Activated T-cell treated with anti-CD3 and anti-CD28 coated beads, Interleukin-2, amount 50 U/mL, for 4 hours (primary cell): Measurements from ENCODE around the gene OR14K1. TPM values are rescaled to one million over a fixed set of nuclear protein-coding genes. Genes with fewer than 3 reads are reported as not detected.

Experiments used
- ATAC-seq, 2 donors: fragments of 200-7000 bp; cut with Tn5 transposase; one replicate each; pipeline ENCODE4 v1.10.0; 2021
- DNase-seq: peaks from one replicate; pipeline ENCODE4 v3.0.0-alpha.2; 2020
- H3K27me3 Mint-ChIP-seq: one replicate; pipeline ENCODE4 v1.8.0; 2021; ENCODE audit warnings: low read depth, mixed read lengths
- H3K36me3 Mint-ChIP-seq: one replicate; pipeline ENCODE4 v1.8.0; 2022; ENCODE audit warnings: mixed read lengths; ENCODE audit not compliant: insufficient read depth
- H3K4me1 Mint-ChIP-seq: one replicate; pipeline ENCODE4 v1.8.0; 2021; ENCODE audit warnings: low read depth, mixed read lengths
- H3K4me3 Mint-ChIP-seq: one replicate; pipeline ENCODE4 v1.8.0; 2021; ENCODE audit warnings: mild to moderate bottlenecking, moderate library complexity, mixed read lengths
- H3K9me3 Mint-ChIP-seq: one replicate; pipeline ENCODE4 v1.8.0; 2021; ENCODE audit warnings: mixed read lengths
- total RNA-seq, 3 donors: library from RNA; stranded (reverse); gene quantifications; one replicate each; pipeline ENCODE4 v1.2.1, GENCODE V29; 2021

OR14K1 gene
- total RNA-seq, 3 donors from 2014 or later = not detected

- H3K36me3 Mint-ChIP-seq = no peaks in the 10 kb centered on the region
- no peaks in the 10 kb centered on the region for H3K9me3 Mint-ChIP-seq
- no peaks in the 10 kb centered on the region for H3K27me3 Mint-ChIP-seq
- H3K4me3 Mint-ChIP-seq = no peak overlapping the region
- DNase-seq (no peak), ATAC-seq (no peak)
- H3K4me1 Mint-ChIP-seq = no peaks in the 10 kb centered on the region
Observed at GRCh38 chr1:247769603-247770002, 31.2 kb downstream of the OR14K1 start.

Other genes starting within 250 kb of the OR14K1 start
- not detected for gene OR2C3, start 202.2 kb upstream of the OR14K1 start, total RNA-seq
- 1 to 10 TPM in 1 of 3 donors, under 1 TPM in 2; 0.05 to 2.4 (median 0.37) TPM for gene GCSAML, start 189.5 kb upstream of the OR14K1 start, total RNA-seq
- not detected for gene OR2G2, start 150.3 kb upstream of the OR14K1 start, total RNA-seq
- gene OR2G3, start 133.0 kb upstream of the OR14K1 start, total RNA-seq = not detected
- gene OR13G1, start 58.9 kb upstream of the OR14K1 start, total RNA-seq = not detected
- gene OR6F1, start 22.0 kb upstream of the OR14K1 start, total RNA-seq = not detected
- not detected for gene OR14A2, start 9.5 kb downstream of the OR14K1 start, total RNA-seq
- gene OR1C1, start 21.9 kb downstream of the OR14K1 start, total RNA-seq = not detected
- gene OR14A16, start 85.5 kb downstream of the OR14K1 start, total RNA-seq = not detected
- not detected for gene OR11L1, start 103.3 kb downstream of the OR14K1 start, total RNA-seq
- under 1 TPM; 0.11 to 0.28 (median 0.18) TPM for gene TRIM58, start 118.6 kb downstream of the OR14K1 start, total RNA-seq
- gene OR2W3, start 157.0 kb downstream of the OR14K1 start, total RNA-seq = not detected
- not detected for gene OR2T8, start 181.6 kb downstream of the OR14K1 start, total RNA-seq
- gene OR2AJ1, start 186.3 kb downstream of the OR14K1 start, total RNA-seq = not detected
- not detected for gene OR2L8, start 210.2 kb downstream of the OR14K1 start, total RNA-seq
- gene OR2AK2, start 226.6 kb downstream of the OR14K1 start, total RNA-seq = not detected